GM19238 (cell line): ENCODE data around the gene ROS1.
"Not testable (repeated sequence)": the region's sequence is repeated elsewhere in the genome, so short reads cannot be mapped to it uniquely, and the experiment has no call there.

Source experiments
- DNase-seq: peaks from one replicate; pipeline ENCODE4 v3.0.0; 2011; ENCODE audit warnings: low spot score; ENCODE audit not compliant: insufficient read length

The ROS1 gene

GRCh38 chr6:117268924-117269323 is 156.8 kb downstream of the ROS1 start:
- DNase-seq, result no peak

- DNase-seq, result no peak
Observed at GRCh38 chr6:117267766-117268534, 157.8 kb downstream of the ROS1 start.

GRCh38 chr6:117267054-117267347 is 158.7 kb downstream of the ROS1 start:
- DNase-seq, result no peak

- no peak for DNase-seq
Observed at GRCh38 chr6:117266257-117267053, 159.3 kb downstream of the ROS1 start.

GRCh38 chr6:117265410-117266256 is 160.1 kb downstream of the ROS1 start, which contains the start of gene VGLL2:
VGLL2 (plus strand) TSS chr6:117265558; CDS start chr6:117265764, 206 bp downstream.
- DNase-seq, result no peak

- DNase-seq, result no peak
Observed at GRCh38 chr6:117264692-117265409, 160.9 kb downstream of the ROS1 start.

- no peak for DNase-seq
Observed at GRCh38 chr6:117264369-117264691, 161.4 kb downstream of the ROS1 start.

GRCh38 chr6:117263353-117263927 is 162.3 kb downstream of the ROS1 start:
- DNase-seq, result no peak

GRCh38 chr6:117262799-117263198 is 162.9 kb downstream of the ROS1 start:
- no peak for DNase-seq

GRCh38 chr6:117253785-117254184 is 172.0 kb downstream of the ROS1 start:
- no peak for DNase-seq

- DNase-seq, result not testable (repeated sequence)
Observed at GRCh38 chr6:117244979-117245378, 180.8 kb downstream of the ROS1 start.

- not testable (repeated sequence) for DNase-seq
Observed at GRCh38 chr6:117244571-117244970, 181.2 kb downstream of the ROS1 start.
